Stimulated activated naive B cell treated with anti-CD40 and anti-IgM and Interleukin-4, amounts not matched to agents 10 μg/mL and 1 μg/mL and 100 μg/mL, for 72 hours (primary cell): ENCODE results near the gene LSMEM2.
"Not testable (repeated sequence)": the region's sequence is repeated elsewhere in the genome, so short reads cannot be mapped to it uniquely, and the experiment has no call there.

Experiments used
- ATAC-seq, 2 donors: fragments of 150-1000 bp; cut with Tn5 transposase; replicated peaks; 2 replicates each; pipeline ENCODE4 v1.10.0; 2021; ENCODE audit warnings: moderate library complexity in 1 of 2
- DNase-seq: peaks from one replicate; pipeline ENCODE4 v3.0.0; 2021
- H3K27ac Mint-ChIP-seq: one replicate; pipeline ENCODE4 v1.8.0; 2022; ENCODE audit warnings: mild to moderate bottlenecking, mixed read lengths
- H3K27me3 Mint-ChIP-seq, 2 donors: one replicate each; pipeline ENCODE4 v1.8.0; 2022; ENCODE audit warnings: mixed read lengths in 2 of 2
- H3K36me3 Mint-ChIP-seq, 2 donors: one replicate each; pipeline ENCODE4 v1.8.0; 2022; ENCODE audit warnings: mixed read lengths in 2 of 2, mild to moderate bottlenecking in 1 of 2
- H3K4me1 Mint-ChIP-seq, 2 donors: one replicate each; pipeline ENCODE4 v1.8.0; 2022; ENCODE audit warnings: mixed read lengths in 2 of 2, mild to moderate bottlenecking in 1 of 2
- H3K4me3 Mint-ChIP-seq, 2 donors: one replicate each; pipeline ENCODE4 v1.8.0; 2022; ENCODE audit warnings: mild to moderate bottlenecking in 2 of 2, mixed read lengths in 2 of 2, moderate library complexity in 1 of 2
- H3K9me3 Mint-ChIP-seq, 2 donors: one replicate each; pipeline ENCODE4 v1.8.0; 2022; ENCODE audit warnings: mixed read lengths in 2 of 2, mild to moderate bottlenecking in 1 of 2

LSMEM2 gene

GRCh38 chr3:50273689-50274065 is 5.2 kb upstream of the LSMEM2 start:
- H3K36me3 Mint-ChIP-seq: no peaks in the 10 kb centered on the region

GRCh38 chr3:50274371-50275104 is 4.3 kb upstream of the LSMEM2 start:
- H3K27me3 Mint-ChIP-seq: peaks cover 40 to 58% of the 10 kb centered on the region in 2 donors
- H3K36me3 Mint-ChIP-seq: no peaks in the 10 kb centered on the region
- H3K4me1 Mint-ChIP-seq: peaks cover 20 to 34% of the 10 kb centered on the region in 2 donors
- peak overlapping the region; percentile 32 for H3K27ac Mint-ChIP-seq
- DNase-seq (peak; percentile 64), ATAC-seq (peak; percentile 43 to 50)
- peak overlapping the region; percentile 42 to 43 for H3K4me3 Mint-ChIP-seq
- H3K9me3 Mint-ChIP-seq: no peaks in the 10 kb centered on the region

More at GRCh38 chr3:50273689-50274065, 5.2 kb upstream of the LSMEM2 start:
- no peaks in the 10 kb centered on the region for H3K9me3 Mint-ChIP-seq
- peaks cover 20 to 34% of the 10 kb centered on the region in 2 donors for H3K4me1 Mint-ChIP-seq
- ATAC-seq: no peak
- peaks cover 44 to 66% of the 10 kb centered on the region in 2 donors for H3K27me3 Mint-ChIP-seq
- H3K27ac Mint-ChIP-seq: peak overlapping the region; percentile 89
- peak overlapping the region; percentile 43 to 85 for H3K4me3 Mint-ChIP-seq
- DNase-seq: no peak

GRCh38 chr3:50275141-50275995 is 3.5 kb upstream of the LSMEM2 start:
- Mint-ChIP-seq H3K9me3 (no peaks in the 10 kb centered on the region), H3K4me3 (peak overlapping the region; percentile 37 to 83), H3K4me1 (peaks cover 20 to 34% of the 10 kb centered on the region in 2 donors), H3K27me3 (peaks cover 40 to 49% of the 10 kb centered on the region in 2 donors), H3K36me3 (no peaks in the 10 kb centered on the region), H3K27ac (peak overlapping the region; percentile 51)
- no peak for DNase-seq
- ATAC-seq: no peak

- peaks cover 20 to 34% of the 10 kb centered on the region in 2 donors for H3K4me1 Mint-ChIP-seq
- no peaks in the 10 kb centered on the region for H3K36me3 Mint-ChIP-seq
- H3K27ac Mint-ChIP-seq: peak overlapping the region; percentile 81
- H3K27me3 Mint-ChIP-seq: peaks cover 40 to 49% of the 10 kb centered on the region in 2 donors
- DNase-seq (no peak), ATAC-seq (no peak)
- peak overlapping the region; percentile 63 to 83 for H3K4me3 Mint-ChIP-seq
- H3K9me3 Mint-ChIP-seq: no peaks in the 10 kb centered on the region
These were observed 2.7 kb upstream of the LSMEM2 start for GRCh38 chr3:50275996-50276761.

- Mint-ChIP-seq H3K27me3 (peaks cover 40 to 49% of the 10 kb centered on the region in 2 donors), H3K36me3 (no peaks in the 10 kb centered on the region), H3K4me1 (peaks cover 20 to 34% of the 10 kb centered on the region in 2 donors), H3K9me3 (no peaks in the 10 kb centered on the region), H3K27ac (no peak overlapping the region), H3K4me3 (no peak overlapping the region)
- DNase-seq (no peak), ATAC-seq (no peak)
These were observed 2.2 kb upstream of the LSMEM2 start for GRCh38 chr3:50276762-50277101.

- Mint-ChIP-seq H3K4me3 (no peak overlapping the region), H3K4me1 (peaks cover 16 to 28% of the 10 kb centered on the region in 2 donors), H3K27me3 (peaks cover 35 to 43% of the 10 kb centered on the region in 2 donors), H3K27ac (no peak overlapping the region), H3K9me3 (no peaks in the 10 kb centered on the region), H3K36me3 (no peaks in the 10 kb centered on the region)
- ATAC-seq (peak in 1 of 2 donors; percentile 22), DNase-seq (no peak)
These were observed 586 bp upstream of the LSMEM2 start for GRCh38 chr3:50278123-50278879.

GRCh38 chr3:50279255-50280016 is 549 bp downstream of the LSMEM2 start:
- Mint-ChIP-seq H3K36me3 (no peaks in the 10 kb centered on the region), H3K4me3 (no peak overlapping the region), H3K27ac (no peak overlapping the region), H3K27me3 (peaks cover 28 to 32% of the 10 kb centered on the region in 2 donors), H3K4me1 (peaks cover 10 to 20% of the 10 kb centered on the region in 2 donors), H3K9me3 (no peaks in the 10 kb centered on the region)
- DNase-seq (no peak), ATAC-seq (peak in 1 of 2 donors; percentile 23)

- not testable (repeated sequence) for H3K4me3 Mint-ChIP-seq, DNase-seq, H3K4me1 Mint-ChIP-seq, H3K27me3 Mint-ChIP-seq, ATAC-seq, H3K27ac Mint-ChIP-seq, H3K9me3 Mint-ChIP-seq
- H3K36me3 Mint-ChIP-seq: peaks cover 18 to 26% of the 10 kb centered on the region in 2 donors
These were observed 5.2 kb downstream of the LSMEM2 start for GRCh38 chr3:50284121-50284520.

- Mint-ChIP-seq H3K36me3 (peaks cover 29 to 41% of the 10 kb centered on the region in 2 donors), H3K9me3 (no peaks in the 10 kb centered on the region), H3K4me1 (peaks cover 10 to 13% of the 10 kb centered on the region in 2 donors), H3K4me3 (no peak overlapping the region), H3K27ac (no peak overlapping the region), H3K27me3 (no peaks in the 10 kb centered on the region)
- ATAC-seq (no peak), DNase-seq (no peak)
These were observed 7.7 kb downstream of the LSMEM2 start for GRCh38 chr3:50286322-50287227.

- H3K4me3 Mint-ChIP-seq: no peak overlapping the region
- H3K9me3 Mint-ChIP-seq: no peaks in the 10 kb centered on the region
- peak overlapping the region; percentile 43 for H3K27ac Mint-ChIP-seq
- H3K36me3 Mint-ChIP-seq: peaks cover 30 to 42% of the 10 kb centered on the region in 2 donors
- no peaks in the 10 kb centered on the region for H3K27me3 Mint-ChIP-seq
- ATAC-seq (no peak), DNase-seq (no peak)
- peaks cover 10 to 14% of the 10 kb centered on the region in 2 donors for H3K4me1 Mint-ChIP-seq
These were observed 8.4 kb downstream of the LSMEM2 start for GRCh38 chr3:50287262-50287661.

GRCh38 chr3:50288387-50289007 is 9.6 kb downstream of the LSMEM2 start:
- Mint-ChIP-seq H3K27me3 (no peaks in the 10 kb centered on the region), H3K27ac (no peak overlapping the region), H3K4me1 (peaks cover 18 to 24% of the 10 kb centered on the region in 2 donors), H3K36me3 (peaks cover 30 to 49% of the 10 kb centered on the region in 2 donors), H3K4me3 (no peak overlapping the region), H3K9me3 (no peaks in the 10 kb centered on the region)
- DNase-seq: no peak
- ATAC-seq: no peak

GRCh38 chr3:50289130-50289529 is 10.2 kb downstream of the LSMEM2 start:
- Mint-ChIP-seq H3K27ac (no peak overlapping the region), H3K9me3 (no peaks in the 10 kb centered on the region), H3K4me1 (peaks cover 20 to 24% of the 10 kb centered on the region in 2 donors), H3K27me3 (no peaks in the 10 kb centered on the region), H3K4me3 (peak overlapping the region in 1 of 2 donors; percentile 32), H3K36me3 (peaks cover 30 to 49% of the 10 kb centered on the region in 2 donors)
- no peak for DNase-seq
- no peak for ATAC-seq
